HT-29 (cell line): ENCODE data around the gene PDE4B. TPM values are rescaled to one million over a fixed set of nuclear protein-coding genes. Genes with fewer than 3 reads are reported as not detected.

Experiments used
- DNase-seq: peaks from one replicate; pipeline ENCODE4 v3.0.0-alpha.2; 2015; ENCODE audit warnings: low spot score
- total RNA-seq: library from RNA; depleted of rRNA; stranded (reverse); fragments of >200 nt; shearing (Covaris generic); gene quantifications from 2 replicates; pipeline ENCODE4 v1.2.3, GENCODE V29; 2014

PDE4B gene
- total RNA-seq, 1 experiment from 2014 or later, result 0.13 TPM

GRCh38 chr1:65882076-65882475 is 89.4 kb downstream of the PDE4B start:
- no peak for DNase-seq

GRCh38 chr1:65889441-65889840 is 96.7 kb downstream of the PDE4B start:
- DNase-seq, result no peak

- DNase-seq, result no peak
These were observed 97.6 kb downstream of the PDE4B start for GRCh38 chr1:65890201-65890843.

GRCh38 chr1:65894738-65895605 is 102.3 kb downstream of the PDE4B start:
- no peak for DNase-seq

GRCh38 chr1:65896721-65897120 is 104.0 kb downstream of the PDE4B start:
- DNase-seq, result no peak

- DNase-seq, result no peak
These were observed 104.8 kb downstream of the PDE4B start for GRCh38 chr1:65897485-65897884.

GRCh38 chr1:65904681-65905083 is 112.0 kb downstream of the PDE4B start:
- no peak for DNase-seq

GRCh38 chr1:65910432-65910831 is 117.7 kb downstream of the PDE4B start:
- DNase-seq, result no peak

GRCh38 chr1:65911679-65912078 is 119.0 kb downstream of the PDE4B start:
- DNase-seq, result no peak

- DNase-seq, result no peak
These were observed 125.9 kb downstream of the PDE4B start for GRCh38 chr1:65918564-65918963.

GRCh38 chr1:65921446-65921845 is 128.8 kb downstream of the PDE4B start:
- DNase-seq, result no peak

GRCh38 chr1:65924471-65924870 is 131.8 kb downstream of the PDE4B start:
- no peak for DNase-seq

GRCh38 chr1:65938506-65938905 is 145.8 kb downstream of the PDE4B start:
- DNase-seq, result no peak

- DNase-seq, result no peak
These were observed 146.5 kb downstream of the PDE4B start for GRCh38 chr1:65939191-65939590.

- DNase-seq, result no peak
These were observed 146.9 kb downstream of the PDE4B start for GRCh38 chr1:65939636-65940035.

- DNase-seq, result no peak
These were observed 147.4 kb downstream of the PDE4B start for GRCh38 chr1:65940126-65940525.

- no peak for DNase-seq
These were observed 149.8 kb downstream of the PDE4B start for GRCh38 chr1:65942476-65942875.

- DNase-seq, result no peak
These were observed 153.7 kb downstream of the PDE4B start for GRCh38 chr1:65946376-65946775.

GRCh38 chr1:65946960-65947359 is 154.3 kb downstream of the PDE4B start:
- no peak for DNase-seq

- DNase-seq, result peak; percentile 8
These were observed 156.0 kb downstream of the PDE4B start for GRCh38 chr1:65948609-65949229.

- no peak for DNase-seq
These were observed 156.5 kb downstream of the PDE4B start for GRCh38 chr1:65949230-65949626.

- no peak for DNase-seq
These were observed 157.2 kb downstream of the PDE4B start for GRCh38 chr1:65949933-65950332.

- DNase-seq, result no peak
These were observed 160.0 kb downstream of the PDE4B start for GRCh38 chr1:65952696-65953095.
